Panc1 (cell line): Measurements from ENCODE around the gene PPT2.

Experiments used
- CTCF ChIP-seq: fragments of 450-650 bp; IDR thresholded peaks from 2 replicates; pipeline ENCODE4 v1.5.1; 2017; ENCODE audit warnings: mild to moderate bottlenecking
- POLR2AphosphoS5 ChIP-seq: IDR thresholded peaks from 2 replicates; pipeline ENCODE4 v1.6.1; 2012; ENCODE audit warnings: mild to moderate bottlenecking, low read depth, low read length, moderate library complexity
- TF ChIP-seq, protein P1 (sequence below), 2 experiments: IDR thresholded peaks; 2 replicates each; pipeline ENCODE4 v1.6.1; 2011 to 2012; ENCODE audit warnings: low read depth in 2 of 2, control low read depth in 1 of 2, low read length in 1 of 2, mild to moderate bottlenecking in 1 of 2, moderate library complexity in 1 of 2; ENCODE audit not compliant: insufficient read depth in 1 of 2

DNA sequence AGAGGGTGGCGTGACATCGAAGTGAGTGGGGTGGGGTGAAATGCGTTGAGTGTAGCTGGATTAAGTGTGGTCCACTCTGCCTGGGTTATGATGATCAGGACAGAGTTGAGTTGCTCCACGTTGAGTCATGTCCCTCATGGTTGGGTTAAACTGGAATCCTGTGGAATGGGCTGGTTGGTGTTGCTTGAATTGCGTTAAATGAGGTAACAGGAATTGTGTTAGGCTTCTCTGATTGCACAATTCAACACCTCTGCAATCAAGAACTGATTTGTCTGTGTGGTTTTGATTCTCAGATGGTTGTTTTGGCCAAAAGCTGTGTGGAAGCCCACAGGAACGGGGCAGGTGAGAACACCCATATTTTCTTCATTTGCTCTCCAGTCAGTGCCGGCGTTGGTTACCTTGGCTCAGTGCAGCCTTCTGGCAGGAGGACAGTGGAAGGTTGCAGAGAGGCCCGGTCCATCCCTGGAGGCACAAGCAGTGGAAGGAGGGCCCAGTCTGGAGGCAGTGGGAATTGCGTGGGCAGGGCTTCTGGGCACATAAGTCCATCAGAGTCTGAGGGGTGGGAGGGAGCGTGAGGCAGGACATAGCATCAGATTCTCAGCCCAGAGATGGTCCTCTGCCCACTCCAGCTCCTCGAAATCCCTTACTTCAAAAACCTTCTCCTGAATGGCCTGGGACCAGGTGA, 58.3 kb downstream of the PPT2 start:
- TF ChIP-seq POLR2AphosphoS5 (no peak), CTCF (no peak)
- TF ChIP-seq, protein P1, sequence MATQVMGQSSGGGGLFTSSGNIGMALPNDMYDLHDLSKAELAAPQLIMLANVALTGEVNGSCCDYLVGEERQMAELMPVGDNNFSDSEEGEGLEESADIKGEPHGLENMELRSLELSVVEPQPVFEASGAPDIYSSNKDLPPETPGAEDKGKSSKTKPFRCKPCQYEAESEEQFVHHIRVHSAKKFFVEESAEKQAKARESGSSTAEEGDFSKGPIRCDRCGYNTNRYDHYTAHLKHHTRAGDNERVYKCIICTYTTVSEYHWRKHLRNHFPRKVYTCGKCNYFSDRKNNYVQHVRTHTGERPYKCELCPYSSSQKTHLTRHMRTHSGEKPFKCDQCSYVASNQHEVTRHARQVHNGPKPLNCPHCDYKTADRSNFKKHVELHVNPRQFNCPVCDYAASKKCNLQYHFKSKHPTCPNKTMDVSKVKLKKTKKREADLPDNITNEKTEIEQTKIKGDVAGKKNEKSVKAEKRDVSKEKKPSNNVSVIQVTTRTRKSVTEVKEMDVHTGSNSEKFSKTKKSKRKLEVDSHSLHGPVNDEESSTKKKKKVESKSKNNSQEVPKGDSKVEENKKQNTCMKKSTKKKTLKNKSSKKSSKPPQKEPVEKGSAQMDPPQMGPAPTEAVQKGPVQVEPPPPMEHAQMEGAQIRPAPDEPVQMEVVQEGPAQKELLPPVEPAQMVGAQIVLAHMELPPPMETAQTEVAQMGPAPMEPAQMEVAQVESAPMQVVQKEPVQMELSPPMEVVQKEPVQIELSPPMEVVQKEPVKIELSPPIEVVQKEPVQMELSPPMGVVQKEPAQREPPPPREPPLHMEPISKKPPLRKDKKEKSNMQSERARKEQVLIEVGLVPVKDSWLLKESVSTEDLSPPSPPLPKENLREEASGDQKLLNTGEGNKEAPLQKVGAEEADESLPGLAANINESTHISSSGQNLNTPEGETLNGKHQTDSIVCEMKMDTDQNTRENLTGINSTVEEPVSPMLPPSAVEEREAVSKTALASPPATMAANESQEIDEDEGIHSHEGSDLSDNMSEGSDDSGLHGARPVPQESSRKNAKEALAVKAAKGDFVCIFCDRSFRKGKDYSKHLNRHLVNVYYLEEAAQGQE (IDR thresholded peaks at IDR 0.05; ENCODE audit: insufficient read depth in 1 of 2, low read depth in 2 of 2, low read length in 1 of 2): no peak
